ENCODE measurements around the gene TTC5. TPM values are rescaled to one million over a fixed set of nuclear protein-coding genes. Genes with fewer than 3 reads are reported as not detected.

The TTC5 gene
- total and polyA plus RNA-seq, 2 donors from 2014 or later: 12.3 to 22.3 TPM

DNA sequence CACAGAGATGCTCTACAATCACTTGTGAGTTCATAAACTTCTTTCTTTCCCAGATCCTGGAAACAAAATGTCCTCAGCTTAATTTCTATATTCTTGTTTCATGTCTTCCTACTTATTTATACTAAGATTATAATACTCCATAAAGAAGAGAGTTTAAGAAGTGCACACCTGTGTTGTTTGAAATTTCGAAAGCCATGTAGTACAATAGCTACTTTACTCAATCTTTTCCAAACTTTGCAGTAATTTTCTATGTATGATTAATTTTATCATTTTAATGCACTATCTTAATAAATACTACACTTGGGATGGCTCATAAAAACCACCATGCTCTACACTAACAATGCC lies 300 bp upstream of the TTC5 start:
- intact Hi-C loops (cut with DNase I): no loop called here

DNA sequence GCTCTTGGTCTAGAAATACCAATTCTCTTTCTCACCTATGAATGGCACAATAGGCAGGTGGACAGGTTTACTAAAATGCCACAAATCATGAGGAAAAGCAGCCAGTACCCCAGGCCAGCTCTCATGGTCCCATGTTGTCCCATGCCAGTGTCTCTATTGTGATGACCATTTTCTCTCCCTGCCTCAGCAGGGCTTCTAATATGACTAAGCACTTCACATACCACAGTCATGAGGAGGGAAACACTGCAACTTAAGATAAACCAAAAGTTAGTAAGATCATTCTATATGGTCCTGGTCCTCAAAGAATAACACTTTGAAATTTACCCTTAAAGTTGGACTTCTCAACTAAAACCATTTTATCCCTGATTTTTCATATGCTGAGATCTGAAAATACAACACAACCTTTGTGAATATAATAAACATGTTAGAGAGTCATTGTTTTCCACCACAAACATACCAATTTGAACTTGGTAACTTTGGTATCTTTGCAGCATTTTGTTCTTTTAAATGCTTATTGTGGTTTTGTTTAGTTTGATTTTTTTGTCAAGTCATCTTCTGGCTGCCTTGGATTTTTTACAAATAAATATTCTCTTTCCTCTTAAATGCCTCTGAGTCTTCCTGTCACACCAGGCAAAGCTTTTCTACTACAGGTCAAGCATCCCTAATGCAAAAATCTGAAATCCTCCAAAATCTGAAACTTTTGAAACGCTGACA lies 3.6 kb downstream of the TTC5 start:
- Histone ChIP-seq H3K36me3 (ENCODE audit: control insufficient read depth in 2 of 3, insufficient read depth in 3 of 3, low read length in 3 of 3) (peaks cover 0 to 27% (median 24%) of the 10 kb centered on the region in 3 donors), H3K9ac (ENCODE audit: low read length in 3 of 3) (no peak overlapping the region), H3K27me3 (ENCODE audit: control insufficient read depth, insufficient read depth, low read length) (no peaks in the 10 kb centered on the region), H3K9me3 (ENCODE audit: control insufficient read depth in 2 of 3, insufficient read depth in 1 of 3, low read length in 3 of 3) (no peaks in the 10 kb centered on the region), H3K4me3 (ENCODE audit: low read length in 3 of 3) (no peak overlapping the region), H3K27ac (ENCODE audit: low read depth in 2 of 2, low read length in 2 of 2) (no peak overlapping the region), H3K4me1 (ENCODE audit: control insufficient read depth in 2 of 3, insufficient read depth in 2 of 3, low read depth in 1 of 3, low read length in 3 of 3) (peaks cover 0 to 9% (median 4%) of the 10 kb centered on the region in 3 donors)
- TF ChIP-seq, protein P1, sequence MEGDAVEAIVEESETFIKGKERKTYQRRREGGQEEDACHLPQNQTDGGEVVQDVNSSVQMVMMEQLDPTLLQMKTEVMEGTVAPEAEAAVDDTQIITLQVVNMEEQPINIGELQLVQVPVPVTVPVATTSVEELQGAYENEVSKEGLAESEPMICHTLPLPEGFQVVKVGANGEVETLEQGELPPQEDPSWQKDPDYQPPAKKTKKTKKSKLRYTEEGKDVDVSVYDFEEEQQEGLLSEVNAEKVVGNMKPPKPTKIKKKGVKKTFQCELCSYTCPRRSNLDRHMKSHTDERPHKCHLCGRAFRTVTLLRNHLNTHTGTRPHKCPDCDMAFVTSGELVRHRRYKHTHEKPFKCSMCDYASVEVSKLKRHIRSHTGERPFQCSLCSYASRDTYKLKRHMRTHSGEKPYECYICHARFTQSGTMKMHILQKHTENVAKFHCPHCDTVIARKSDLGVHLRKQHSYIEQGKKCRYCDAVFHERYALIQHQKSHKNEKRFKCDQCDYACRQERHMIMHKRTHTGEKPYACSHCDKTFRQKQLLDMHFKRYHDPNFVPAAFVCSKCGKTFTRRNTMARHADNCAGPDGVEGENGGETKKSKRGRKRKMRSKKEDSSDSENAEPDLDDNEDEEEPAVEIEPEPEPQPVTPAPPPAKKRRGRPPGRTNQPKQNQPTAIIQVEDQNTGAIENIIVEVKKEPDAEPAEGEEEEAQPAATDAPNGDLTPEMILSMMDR (IDR thresholded peaks at IDR 0.05; ENCODE audit: borderline replicate concordance, extremely low read depth, insufficient read depth): no peak
- DNase-seq (no peak), FAIRE-seq (no peak)
- intact Hi-C loops (cut with DNase I): no loop called here

More for the DNA sequence above, 300 bp upstream of the TTC5 start:
- TF ChIP-seq, protein P1 (IDR thresholded peaks at IDR 0.05; ENCODE audit: borderline replicate concordance, extremely low read depth, insufficient read depth): no peak
- no peak for FAIRE-seq
- Histone ChIP-seq H3K9me3 (ENCODE audit: control insufficient read depth in 2 of 3, insufficient read depth in 1 of 3, low read length in 3 of 3) (no peaks in the 10 kb centered on the region), H3K27ac (ENCODE audit: low read depth in 2 of 2, low read length in 2 of 2) (no peak overlapping the region), H3K4me1 (ENCODE audit: control insufficient read depth in 2 of 3, insufficient read depth in 2 of 3, low read depth in 1 of 3, low read length in 3 of 3) (peaks cover 0 to 9% (median 4%) of the 10 kb centered on the region in 3 donors), H3K36me3 (ENCODE audit: control insufficient read depth in 2 of 3, insufficient read depth in 3 of 3, low read length in 3 of 3) (peaks cover 0 to 9% (median 5%) of the 10 kb centered on the region in 3 donors), H3K4me3 (ENCODE audit: low read length in 3 of 3) (peak overlapping the region; percentile 95 to 97 (median 96)), H3K9ac (ENCODE audit: low read length in 3 of 3) (peak overlapping the region in 1 of 3 donors; percentile 93), H3K27me3 (ENCODE audit: control insufficient read depth, insufficient read depth, low read length) (no peaks in the 10 kb centered on the region)
- no peak for DNase-seq

DNA sequence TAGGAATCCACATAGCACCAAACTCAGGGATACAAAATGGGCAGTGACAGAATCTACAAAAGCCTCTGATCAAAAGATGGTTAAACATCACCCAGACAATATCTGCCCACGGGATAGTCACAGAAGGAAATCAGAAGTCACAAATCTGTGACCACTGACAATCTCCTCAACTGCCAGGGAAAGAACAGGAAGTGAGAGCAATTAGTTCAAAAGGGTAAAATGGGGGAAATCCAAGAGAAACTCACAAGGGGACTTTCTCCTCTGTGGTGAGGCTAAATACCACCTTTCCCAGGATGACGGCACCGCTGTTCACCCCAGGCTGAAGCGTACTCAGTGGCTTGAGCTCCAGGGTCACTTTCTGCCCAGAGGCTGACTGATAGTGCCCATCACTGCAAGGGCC lies 10.7 kb downstream of the TTC5 start:
- TF ChIP-seq, protein P1 (IDR thresholded peaks at IDR 0.05; ENCODE audit: borderline replicate concordance, extremely low read depth, insufficient read depth): no peak

More for the DNA sequence above, 10.7 kb downstream of the TTC5 start:
- intact Hi-C loops (cut with DNase I): no loop called here
- no peak overlapping the region for H3K27ac ChIP-seq (ENCODE audit: low read depth in 2 of 2, low read length in 2 of 2)
- H3K27me3 ChIP-seq (ENCODE audit: control insufficient read depth, insufficient read depth, low read length): no peaks in the 10 kb centered on the region
- DNase-seq (no peak), FAIRE-seq (no peak)
- H3K9ac ChIP-seq (ENCODE audit: low read length in 3 of 3): no peak overlapping the region
- no peaks in the 10 kb centered on the region for H3K9me3 ChIP-seq (ENCODE audit: control insufficient read depth in 2 of 3, insufficient read depth in 1 of 3, low read length in 3 of 3)
- peaks cover 0 to 41% (median 39%) of the 10 kb centered on the region in 3 donors for H3K36me3 ChIP-seq (ENCODE audit: control insufficient read depth in 2 of 3, insufficient read depth in 3 of 3, low read length in 3 of 3)
- H3K4me1 ChIP-seq (ENCODE audit: control insufficient read depth in 2 of 3, insufficient read depth in 2 of 3, low read depth in 1 of 3, low read length in 3 of 3): no peaks in the 10 kb centered on the region
- no peak overlapping the region for H3K4me3 ChIP-seq (ENCODE audit: low read length in 3 of 3)

Measured in kidney (tissue), 14 donors.